ENCODE data around the gene SLC25A48.

The SLC25A48 gene

GRCh38 chr5:135881244-135881643 is 46.8 kb downstream of the SLC25A48 start:
- H3K23ac ChIP-seq (ENCODE audit: low read length): no peak overlapping the region
- no peak overlapping the region for H2AFZ ChIP-seq (ENCODE audit: insufficient read depth, low read length, poor library complexity)
- no peak overlapping the region for H3K9ac ChIP-seq (ENCODE audit: low read length)
- H3K27me3 ChIP-seq (ENCODE audit: insufficient read depth, low read length): no peaks in the 10 kb centered on the region
- H3K4me1 ChIP-seq (ENCODE audit: control insufficient read depth in 1 of 2, insufficient read depth in 2 of 2, low read length in 2 of 2): peaks cover 0 to 3% of the 10 kb centered on the region in 2 experiments
- no peak overlapping the region for H4K91ac ChIP-seq (ENCODE audit: low read depth, low read length)
- H3K9me3 ChIP-seq (ENCODE audit: insufficient read depth, low read depth, low read length): no peaks in the 10 kb centered on the region
- H3K4me3 ChIP-seq (ENCODE audit: low read depth, low read length): no peak overlapping the region
- no peak overlapping the region for H4K12ac ChIP-seq (ENCODE audit: low read depth, low read length)
- H3K4me2 ChIP-seq (ENCODE audit: low read length): no peak overlapping the region
- H3K4ac ChIP-seq (ENCODE audit: low read depth, low read length): no peak overlapping the region
- H3K79me2 ChIP-seq (ENCODE audit: control insufficient read depth, insufficient read depth, low read length, poor library complexity): no peaks in the 10 kb centered on the region
- H2AK5ac ChIP-seq (ENCODE audit: low read length): no peak overlapping the region
- no peak overlapping the region for H3K14ac ChIP-seq (ENCODE audit: low read length)
- no peak overlapping the region for H3K27ac ChIP-seq (ENCODE audit: low read depth, low read length)
- H4K8ac ChIP-seq (ENCODE audit: low read depth, low read length): no peak overlapping the region
- no peak overlapping the region for H2BK120ac ChIP-seq (ENCODE audit: insufficient read depth, low read length, poor library complexity)
- DNase-seq: no peak
- H3K18ac ChIP-seq (ENCODE audit: low read length): no peak overlapping the region
- H2BK12ac ChIP-seq (ENCODE audit: low read length): no peak overlapping the region
- no peaks in the 10 kb centered on the region for H3K36me3 ChIP-seq (ENCODE audit: control insufficient read depth in 1 of 2, insufficient read depth in 2 of 2, low read length in 2 of 2)
- no peak overlapping the region for H2BK5ac ChIP-seq (ENCODE audit: low read depth, low read length, poor library complexity)
- WGBS (ENCODE audit: extremely low coverage, insufficient coverage, insufficient read length): no CpG with 5 or more reads among the region's 4 CpGs
- no peaks in the 10 kb centered on the region for H3K79me1 ChIP-seq (ENCODE audit: low read length)

GRCh38 chr5:135881819-135882218 is 47.4 kb downstream of the SLC25A48 start:
- Histone ChIP-seq H3K14ac (ENCODE audit: low read length) (no peak overlapping the region), H3K79me1 (ENCODE audit: low read length) (no peaks in the 10 kb centered on the region), H2AFZ (ENCODE audit: insufficient read depth, low read length, poor library complexity) (no peak overlapping the region), H3K27me3 (ENCODE audit: insufficient read depth, low read length) (no peaks in the 10 kb centered on the region), H4K91ac (ENCODE audit: low read depth, low read length) (no peak overlapping the region), H3K23ac (ENCODE audit: low read length) (no peak overlapping the region), H3K9ac (ENCODE audit: low read length) (no peak overlapping the region), H3K79me2 (ENCODE audit: control insufficient read depth, insufficient read depth, low read length, poor library complexity) (no peaks in the 10 kb centered on the region), H3K36me3 (ENCODE audit: control insufficient read depth in 1 of 2, insufficient read depth in 2 of 2, low read length in 2 of 2) (no peaks in the 10 kb centered on the region), H3K27ac (ENCODE audit: low read depth, low read length) (no peak overlapping the region), H4K12ac (ENCODE audit: low read depth, low read length) (no peak overlapping the region), H2AK5ac (ENCODE audit: low read length) (no peak overlapping the region), H4K8ac (ENCODE audit: low read depth, low read length) (no peak overlapping the region), H3K4ac (ENCODE audit: low read depth, low read length) (no peak overlapping the region), H3K4me2 (ENCODE audit: low read length) (no peak overlapping the region), H3K9me3 (ENCODE audit: insufficient read depth, low read depth, low read length) (no peaks in the 10 kb centered on the region), H2BK5ac (ENCODE audit: low read depth, low read length, poor library complexity) (no peak overlapping the region), H3K4me3 (ENCODE audit: low read depth, low read length) (no peak overlapping the region), H3K4me1 (ENCODE audit: control insufficient read depth in 1 of 2, insufficient read depth in 2 of 2, low read length in 2 of 2) (peaks cover 0 to 3% of the 10 kb centered on the region in 2 experiments), H2BK120ac (ENCODE audit: insufficient read depth, low read length, poor library complexity) (no peak overlapping the region), H2BK12ac (ENCODE audit: low read length) (no peak overlapping the region), H3K18ac (ENCODE audit: low read length) (no peak overlapping the region)
- no peak for DNase-seq
- WGBS (ENCODE audit: extremely low coverage, insufficient coverage, insufficient read length): no CpG with 5 or more reads among the region's 3 CpGs

- no CpG with 5 or more reads among the region's 3 CpGs for WGBS (ENCODE audit: extremely low coverage, insufficient coverage, insufficient read length)
- no peak for DNase-seq
Measured at GRCh38 chr5:135883026-135883425, 48.6 kb downstream of the SLC25A48 start.

GRCh38 chr5:135883441-135883840 is 49.0 kb downstream of the SLC25A48 start:
- Histone ChIP-seq H4K91ac (ENCODE audit: low read depth, low read length) (no peak overlapping the region), H3K9me3 (ENCODE audit: insufficient read depth, low read depth, low read length) (no peaks in the 10 kb centered on the region), H3K27ac (ENCODE audit: low read depth, low read length) (no peak overlapping the region), H2AFZ (ENCODE audit: insufficient read depth, low read length, poor library complexity) (no peak overlapping the region), H2AK5ac (ENCODE audit: low read length) (no peak overlapping the region), H3K4me2 (ENCODE audit: low read length) (no peak overlapping the region), H3K23ac (ENCODE audit: low read length) (no peak overlapping the region), H2BK12ac (ENCODE audit: low read length) (no peak overlapping the region), H3K27me3 (ENCODE audit: insufficient read depth, low read length) (no peaks in the 10 kb centered on the region), H3K79me1 (ENCODE audit: low read length) (no peaks in the 10 kb centered on the region), H3K18ac (ENCODE audit: low read length) (no peak overlapping the region), H3K14ac (ENCODE audit: low read length) (no peak overlapping the region), H2BK5ac (ENCODE audit: low read depth, low read length, poor library complexity) (no peak overlapping the region), H3K4ac (ENCODE audit: low read depth, low read length) (no peak overlapping the region), H3K79me2 (ENCODE audit: control insufficient read depth, insufficient read depth, low read length, poor library complexity) (no peaks in the 10 kb centered on the region), H3K9ac (ENCODE audit: low read length) (no peak overlapping the region), H4K12ac (ENCODE audit: low read depth, low read length) (no peak overlapping the region), H3K4me1 (ENCODE audit: control insufficient read depth in 1 of 2, insufficient read depth in 2 of 2, low read length in 2 of 2) (peaks cover 0 to 3% of the 10 kb centered on the region in 2 experiments), H3K36me3 (ENCODE audit: control insufficient read depth in 1 of 2, insufficient read depth in 2 of 2, low read length in 2 of 2) (no peaks in the 10 kb centered on the region), H2BK120ac (ENCODE audit: insufficient read depth, low read length, poor library complexity) (no peak overlapping the region), H3K4me3 (ENCODE audit: low read depth, low read length) (no peak overlapping the region), H4K8ac (ENCODE audit: low read depth, low read length) (no peak overlapping the region)
- WGBS (ENCODE audit: extremely low coverage, insufficient coverage, insufficient read length): no CpG with 5 or more reads among the region's 4 CpGs
- DNase-seq: no peak

More at GRCh38 chr5:135883026-135883425, 48.6 kb downstream of the SLC25A48 start:
- Histone ChIP-seq H4K12ac (ENCODE audit: low read depth, low read length) (no peak overlapping the region), H3K36me3 (ENCODE audit: control insufficient read depth in 1 of 2, insufficient read depth in 2 of 2, low read length in 2 of 2) (no peaks in the 10 kb centered on the region), H3K79me2 (ENCODE audit: control insufficient read depth, insufficient read depth, low read length, poor library complexity) (no peaks in the 10 kb centered on the region), H2BK12ac (ENCODE audit: low read length) (no peak overlapping the region), H3K9me3 (ENCODE audit: insufficient read depth, low read depth, low read length) (no peaks in the 10 kb centered on the region), H4K91ac (ENCODE audit: low read depth, low read length) (no peak overlapping the region), H2BK5ac (ENCODE audit: low read depth, low read length, poor library complexity) (no peak overlapping the region), H3K23ac (ENCODE audit: low read length) (no peak overlapping the region), H3K4me3 (ENCODE audit: low read depth, low read length) (no peak overlapping the region), H3K18ac (ENCODE audit: low read length) (no peak overlapping the region), H3K4me1 (ENCODE audit: control insufficient read depth in 1 of 2, insufficient read depth in 2 of 2, low read length in 2 of 2) (peaks cover 0 to 3% of the 10 kb centered on the region in 2 experiments), H3K4me2 (ENCODE audit: low read length) (no peak overlapping the region), H2AFZ (ENCODE audit: insufficient read depth, low read length, poor library complexity) (no peak overlapping the region), H3K79me1 (ENCODE audit: low read length) (no peaks in the 10 kb centered on the region), H3K9ac (ENCODE audit: low read length) (no peak overlapping the region), H2AK5ac (ENCODE audit: low read length) (no peak overlapping the region), H3K27ac (ENCODE audit: low read depth, low read length) (no peak overlapping the region), H3K4ac (ENCODE audit: low read depth, low read length) (no peak overlapping the region), H3K27me3 (ENCODE audit: insufficient read depth, low read length) (no peaks in the 10 kb centered on the region), H3K14ac (ENCODE audit: low read length) (no peak overlapping the region), H2BK120ac (ENCODE audit: insufficient read depth, low read length, poor library complexity) (no peak overlapping the region), H4K8ac (ENCODE audit: low read depth, low read length) (no peak overlapping the region)
